Caco-2 (cell line): ENCODE results near the gene WDR82. TPM values are rescaled to one million over a fixed set of nuclear protein-coding genes. Genes with fewer than 3 reads are reported as not detected.

Experiments used
- BruUV-seq: library from RNA; stranded (reverse); fragments of 400-500 nt; replicated peaks from 2 replicates; lab custom pipeline; 2021; lab: Mats Ljungman, UMichigan
- CTCF ChIA-PET: fragments of 300-600 bp; sonication (Branson Sonifier 250); formaldehyde crosslinking; loops from one replicate; lab custom pipeline; 2022; ENCODE audit warnings: antibody characterized with exemption; lab: Charles Lee
- POLR2A ChIA-PET: fragments of 300-600 bp; sonication (Branson Sonifier 250); formaldehyde crosslinking; loops from one replicate; lab custom pipeline; 2022; ENCODE audit warnings: antibody characterized with exemption; lab: Charles Lee
- DNase-seq, 2 experiments: peaks; one replicate each; pipeline versions ENCODE4 v3.0.0 to v3.0.0-alpha.2; 2020 to 2022
- H3K27me3 ChIP-seq: replicated peaks from 2 replicates; pipeline ENCODE4 v1.6.0; 2011; ENCODE audit warnings: low read length; ENCODE audit not compliant: control insufficient read depth, insufficient read depth
- H3K36me3 ChIP-seq: 2 replicates; pipeline ENCODE4 v1.5.1; 2011; ENCODE audit warnings: low read length; ENCODE audit not compliant: control insufficient read depth, insufficient read depth
- H3K4me1 ChIP-seq: fragments of 250-450 bp; sonication (Bioruptor Pico); 2 replicates; pipeline ENCODE4 v1.5.1; 2020; ENCODE audit warnings: mild to moderate bottlenecking
- H3K4me3 ChIP-seq: 2 replicates; pipeline ENCODE4 v1.5.1; 2011; ENCODE audit warnings: low read depth, mild to moderate bottlenecking, control low read depth, low read length
- H3K9me3 ChIP-seq: fragments of 250-450 bp; sonication (Bioruptor Pico); 2 replicates; pipeline ENCODE4 v1.5.1; 2020; ENCODE audit warnings: mild to moderate bottlenecking, moderate library complexity
- H3K27ac Mint-ChIP-seq: one replicate; pipeline ENCODE4 v1.8.0; 2022; ENCODE audit warnings: mixed read lengths; ENCODE audit not compliant: unreplicated experiment
- H3K27me3 Mint-ChIP-seq: one replicate; pipeline ENCODE4 v1.8.0; 2022; ENCODE audit warnings: mixed read lengths; ENCODE audit not compliant: insufficient read depth, unreplicated experiment
- H3K36me3 Mint-ChIP-seq: one replicate; pipeline ENCODE4 v1.8.0; 2022; ENCODE audit warnings: mild to moderate bottlenecking, mixed read lengths; ENCODE audit not compliant: insufficient read depth, unreplicated experiment
- H3K4me1 Mint-ChIP-seq: one replicate; pipeline ENCODE4 v1.8.0; 2022; ENCODE audit warnings: low read depth, mixed read lengths; ENCODE audit not compliant: unreplicated experiment
- H3K4me3 Mint-ChIP-seq: one replicate; pipeline ENCODE4 v1.8.0; 2022; ENCODE audit warnings: mild to moderate bottlenecking, moderate library complexity, mixed read lengths; ENCODE audit not compliant: unreplicated experiment
- H3K9me3 Mint-ChIP-seq: one replicate; pipeline ENCODE4 v1.8.0; 2022; ENCODE audit warnings: mixed read lengths; ENCODE audit not compliant: unreplicated experiment
- CTCF ChIP-seq, 2 experiments: fragments of 200-600 bp in 1 of 2; IDR thresholded peaks; 1 replicate in 1 of 2; 2 replicates in 1 of 2; pipeline versions ENCODE4 v1.5.1 to v1.8.0; 2011 to 2022; ENCODE audit warnings: antibody characterized with exemption in 1 of 2, control low read depth in 1 of 2, inconsistent platforms in 1 of 2, low read depth in 1 of 2, low read length in 1 of 2, mild to moderate bottlenecking in 1 of 2, moderate library complexity in 1 of 2; ENCODE audit not compliant: insufficient read depth in 1 of 2, severe bottlenecking in 1 of 2, unreplicated experiment in 1 of 2
- intact Hi-C: fragments of 100-400 bp; cut with micrococcal nuclease; formaldehyde crosslinking; loops from one replicate; pipeline ENCODE4 v1.10.0; 2022; ENCODE audit not compliant: unreplicated experiment
- total RNA-seq: library from RNA; stranded (reverse); gene quantifications from 2 replicates; pipeline ENCODE4 v1.2.3, GENCODE V29; 2022

The WDR82 gene
- total RNA-seq, 1 experiment from 2014 or later, result 67.1 TPM

- H3K9me3 Mint-ChIP-seq, result no peaks in the 10 kb centered on the region
- peaks cover 97% of the 10 kb centered on the region for H3K36me3 Mint-ChIP-seq
- TF ChIP-seq CTCF (IDR thresholded peaks at IDR 0.05; ENCODE audit: insufficient read depth in 1 of 2, low read depth in 1 of 2, low read length in 1 of 2, severe bottlenecking in 1 of 2, unreplicated experiment in 1 of 2), result no peak
- no peak overlapping the region for H3K4me3 ChIP-seq
- no TSS peak for BruUV-seq
- peaks cover 12% of the 10 kb centered on the region for H3K36me3 ChIP-seq
- no peaks in the 10 kb centered on the region for H3K9me3 ChIP-seq
- peaks cover 16% of the 10 kb centered on the region for H3K4me1 Mint-ChIP-seq
- peaks cover 10% of the 10 kb centered on the region; the same call in 1 of the 2 replicates for H3K4me1 ChIP-seq
- CTCF ChIA-PET, result no interaction called here
- POLR2A ChIA-PET, result no interaction called here
- no peak overlapping the region for H3K4me3 Mint-ChIP-seq
- H3K27ac Mint-ChIP-seq, result no peak overlapping the region
- H3K27me3 ChIP-seq, result no peaks in the 10 kb centered on the region
- DNase-seq, result no peak
- intact Hi-C loops, result no loop called here
- no peaks in the 10 kb centered on the region for H3K27me3 Mint-ChIP-seq
These were observed 22.3 kb downstream of the WDR82 start for GRCh38 chr3:52256159-52256558.

GRCh38 chr3:52254608-52255007 lies 23.8 kb downstream of the WDR82 start:
- Histone ChIP-seq H3K4me1 (peaks cover 10% of the 10 kb centered on the region; the same call in 1 of the 2 replicates), H3K27me3 (no peaks in the 10 kb centered on the region), H3K36me3 (peaks cover 12% of the 10 kb centered on the region), H3K4me3 (no peak overlapping the region), H3K9me3 (no peaks in the 10 kb centered on the region)
- H3K4me1 Mint-ChIP-seq, result peaks cover 16% of the 10 kb centered on the region
- peaks cover 95% of the 10 kb centered on the region for H3K36me3 Mint-ChIP-seq
- POLR2A ChIA-PET, result no interaction called here
- H3K27me3 Mint-ChIP-seq, result no peaks in the 10 kb centered on the region
- no peak for DNase-seq
- no peaks in the 10 kb centered on the region for H3K9me3 Mint-ChIP-seq
- intact Hi-C loops, result no loop called here
- no TSS peak for BruUV-seq
- H3K4me3 Mint-ChIP-seq, result no peak overlapping the region
- H3K27ac Mint-ChIP-seq, result no peak overlapping the region
- TF ChIP-seq CTCF (IDR thresholded peaks at IDR 0.05; ENCODE audit: insufficient read depth in 1 of 2, low read depth in 1 of 2, low read length in 1 of 2, severe bottlenecking in 1 of 2, unreplicated experiment in 1 of 2), result no peak
- CTCF ChIA-PET, result no interaction called here

GRCh38 chr3:52253314-52254304 lies 24.8 kb downstream of the WDR82 start:
- H3K36me3 Mint-ChIP-seq, result peaks cover 95% of the 10 kb centered on the region
- intact Hi-C loops, result no loop called here
- no peaks in the 10 kb centered on the region for H3K9me3 Mint-ChIP-seq
- H3K36me3 ChIP-seq, result peaks cover 11% of the 10 kb centered on the region
- no peaks in the 10 kb centered on the region for H3K27me3 Mint-ChIP-seq
- H3K27ac Mint-ChIP-seq, result peak overlapping the region; percentile 15
- H3K9me3 ChIP-seq, result no peaks in the 10 kb centered on the region
- H3K4me3 Mint-ChIP-seq, result no peak overlapping the region
- ChIA-PET POLR2A (interaction anchor here (0.8 kb wide), 1 partner anchor 25 kb away, joined by 3 read pairs; the partner anchor contains the start of gene WDR82), CTCF (interaction anchor here (0.7 kb wide), 1 partner anchor 29 kb away, joined by 6 read pairs; no protein-coding TSS in a partner anchor)
- peaks cover 5% of the 10 kb centered on the region; the same call in 1 of the 2 replicates for H3K4me1 ChIP-seq
- TF ChIP-seq CTCF (IDR thresholded peaks at IDR 0.05; ENCODE audit: insufficient read depth in 1 of 2, low read depth in 1 of 2, low read length in 1 of 2, severe bottlenecking in 1 of 2, unreplicated experiment in 1 of 2), result no peak
- no peaks in the 10 kb centered on the region for H3K27me3 ChIP-seq
- no peak for DNase-seq
- H3K4me3 ChIP-seq, result no peak overlapping the region
- H3K4me1 Mint-ChIP-seq, result peaks cover 12% of the 10 kb centered on the region
- BruUV-seq, result no TSS peak
